GM23338 (cell line): ENCODE results near the gene ZDHHC18. TPM values are rescaled to one million over a fixed set of nuclear protein-coding genes. Genes with fewer than 3 reads are reported as not detected.
A peak's percentile ranks its signal among the peaks of the same experiment; 100 is the strongest.

Source experiments
- ATAC-seq: fragments of 200-7000 bp; cut with Tn5 transposase; 3 replicates; pipeline ENCODE4 v1.9.1; 2020
- DNase-seq: peaks from one replicate; pipeline ENCODE4 v3.0.0-alpha.2; 2015; ENCODE audit warnings: low spot score
- H2AFZ ChIP-seq: fragments of 200-600 bp; sonication (generic); 2 replicates; pipeline ENCODE4 v1.8.0; 2016; ENCODE audit warnings: antibody characterized with exemption, mild to moderate bottlenecking, moderate library complexity
- H3F3A ChIP-seq: fragments of 200-600 bp; sonication (generic); replicated peaks from 2 replicates; pipeline ENCODE4 v1.8.0; 2017; ENCODE audit warnings: antibody characterized with exemption, mixed run types, low read depth
- H3K27ac ChIP-seq: fragments of 200-600 bp; sonication (generic); 2 replicates; pipeline ENCODE4 v1.6.1; 2016; ENCODE audit warnings: low read depth
- H3K27me3 ChIP-seq: fragments of 200-600 bp; sonication (generic); 2 replicates; pipeline ENCODE4 v1.8.0; 2016; ENCODE audit warnings: mild to moderate bottlenecking, mixed run types, moderate library complexity; ENCODE audit not compliant: insufficient read depth
- H3K36me3 ChIP-seq: fragments of 200-600 bp; sonication (generic); 2 replicates; pipeline ENCODE4 v1.8.0; 2016; ENCODE audit warnings: mild to moderate bottlenecking; ENCODE audit not compliant: insufficient read depth
- H3K4me1 ChIP-seq: fragments of 200-600 bp; sonication (generic); 2 replicates; pipeline ENCODE4 v1.8.0; 2016; ENCODE audit warnings: mild to moderate bottlenecking, moderate library complexity; ENCODE audit not compliant: insufficient read depth
- H3K4me2 ChIP-seq: fragments of 200-600 bp; sonication (generic); 2 replicates; pipeline ENCODE4 v1.7.1; 2017; ENCODE audit warnings: mixed run types
- H3K4me3 ChIP-seq: fragments of 200-600 bp; sonication (generic); 2 replicates; pipeline ENCODE4 v1.6.1; 2016; ENCODE audit warnings: mixed run types
- H3K79me2 ChIP-seq: fragments of 200-600 bp; sonication (generic); replicated peaks from 2 replicates; pipeline ENCODE4 v1.8.0; 2017; ENCODE audit warnings: mild to moderate bottlenecking; ENCODE audit not compliant: insufficient read depth
- H3K9me2 ChIP-seq: fragments of 200-600 bp; sonication (generic); 2 replicates; pipeline ENCODE4 v1.8.0; 2017; ENCODE audit not compliant: insufficient read depth
- H4K20me1 ChIP-seq: fragments of 200-600 bp; sonication (generic); replicated peaks from 2 replicates; pipeline ENCODE4 v1.8.0; 2017; ENCODE audit warnings: mild to moderate bottlenecking; ENCODE audit not compliant: insufficient read depth
- H3K27ac Mint-ChIP-seq: 2 replicates; pipeline ENCODE4 v1.8.0; 2020; ENCODE audit warnings: inconsistent platforms, mild to moderate bottlenecking, moderate library complexity, mixed read lengths
- H3K27me3 Mint-ChIP-seq: 3 replicates; pipeline ENCODE4 v1.8.0; 2022; ENCODE audit warnings: low read depth, mild to moderate bottlenecking, moderate library complexity, mixed read lengths, inconsistent platforms; ENCODE audit not compliant: insufficient read depth, poor library complexity
- H3K36me3 Mint-ChIP-seq: 3 replicates; pipeline ENCODE4 v1.8.0; 2021; ENCODE audit warnings: low read depth, mild to moderate bottlenecking, inconsistent platforms, moderate library complexity, mixed read lengths
- H3K4me1 Mint-ChIP-seq: 3 replicates; pipeline ENCODE4 v1.8.0; 2020; ENCODE audit warnings: mild to moderate bottlenecking, inconsistent platforms, mixed read lengths
- H3K4me3 Mint-ChIP-seq: 3 replicates; pipeline ENCODE4 v1.8.0; 2021; ENCODE audit warnings: moderate library complexity, mild to moderate bottlenecking, inconsistent platforms, mixed read lengths
- H3K9me3 Mint-ChIP-seq: 3 replicates; pipeline ENCODE4 v1.8.0; 2020; ENCODE audit warnings: moderate library complexity, mild to moderate bottlenecking, inconsistent platforms, mixed read lengths
- ETS1 ChIP-seq: IDR thresholded peaks from 2 replicates; pipeline ENCODE4 v1.6.1; 2016; ENCODE audit warnings: antibody characterized with exemption
- EZH2 ChIP-seq: fragments of 200-600 bp; sonication (generic); IDR thresholded peaks from one replicate; pipeline ENCODE4 v1.8.0; 2017; ENCODE audit warnings: antibody characterized with exemption, mild to moderate bottlenecking, low read depth; ENCODE audit not compliant: unreplicated experiment
- EZH2phosphoT487 ChIP-seq: fragments of 200-600 bp; sonication (generic); IDR thresholded peaks from one replicate; pipeline ENCODE4 v1.8.1; 2018; ENCODE audit warnings: antibody characterized with exemption; ENCODE audit not compliant: unreplicated experiment
- POLR2AphosphoS5 ChIP-seq: IDR thresholded peaks from 2 replicates; pipeline ENCODE4 v1.6.1; 2016; ENCODE audit warnings: antibody characterized with exemption, low read depth
- REST ChIP-seq: IDR thresholded peaks from one replicate; pipeline ENCODE4 v1.6.1; 2018; ENCODE audit warnings: antibody characterized with exemption; ENCODE audit not compliant: unreplicated experiment
- STAT1 ChIP-seq: IDR thresholded peaks from one replicate; pipeline ENCODE4 v1.6.1; 2016; ENCODE audit warnings: antibody characterized with exemption; ENCODE audit not compliant: unreplicated experiment
- ZNF114 ChIP-seq: fragments of 250-450 bp; sonication (Bioruptor Pico); IDR thresholded peaks from 2 replicates; pipeline ENCODE4 v1.5.0; 2020; ENCODE audit warnings: mild to moderate bottlenecking, moderate library complexity
- ZNF462 ChIP-seq: fragments of 250-450 bp; sonication (Bioruptor Pico); IDR thresholded peaks from 2 replicates; pipeline ENCODE4 v1.5.0; 2020; ENCODE audit warnings: mild to moderate bottlenecking, moderate library complexity
- polyA plus RNA-seq: library from polyadenylated mRNA; unstranded; fragments of >200 nt; fragmentation: Nextera tagmentation; extraction: Ambion mirVana; gene quantifications from 2 replicates; pipeline ENCODE4 v1.2.1, GENCODE V29; 2016
- total RNA-seq: library from RNA; depleted of rRNA; stranded (reverse); fragments of >200 nt; shearing (Covaris generic); gene quantifications from 2 replicates; pipeline ENCODE4 v1.2.3, GENCODE V29; 2014

Gene ZDHHC18
- total and polyA plus RNA-seq, 2 experiments from 2014 or later: 6.3 to 26.8 TPM

GRCh38 chr1:26783646-26784022 lies 42.9 kb upstream of the ZDHHC18 start (continued):
- no peak for TF ChIP-seq ZNF462
- no peak for TF ChIP-seq EZH2phosphoT487
- TF ChIP-seq ZNF114: no peak
- no peak for TF ChIP-seq POLR2AphosphoS5

DNA sequence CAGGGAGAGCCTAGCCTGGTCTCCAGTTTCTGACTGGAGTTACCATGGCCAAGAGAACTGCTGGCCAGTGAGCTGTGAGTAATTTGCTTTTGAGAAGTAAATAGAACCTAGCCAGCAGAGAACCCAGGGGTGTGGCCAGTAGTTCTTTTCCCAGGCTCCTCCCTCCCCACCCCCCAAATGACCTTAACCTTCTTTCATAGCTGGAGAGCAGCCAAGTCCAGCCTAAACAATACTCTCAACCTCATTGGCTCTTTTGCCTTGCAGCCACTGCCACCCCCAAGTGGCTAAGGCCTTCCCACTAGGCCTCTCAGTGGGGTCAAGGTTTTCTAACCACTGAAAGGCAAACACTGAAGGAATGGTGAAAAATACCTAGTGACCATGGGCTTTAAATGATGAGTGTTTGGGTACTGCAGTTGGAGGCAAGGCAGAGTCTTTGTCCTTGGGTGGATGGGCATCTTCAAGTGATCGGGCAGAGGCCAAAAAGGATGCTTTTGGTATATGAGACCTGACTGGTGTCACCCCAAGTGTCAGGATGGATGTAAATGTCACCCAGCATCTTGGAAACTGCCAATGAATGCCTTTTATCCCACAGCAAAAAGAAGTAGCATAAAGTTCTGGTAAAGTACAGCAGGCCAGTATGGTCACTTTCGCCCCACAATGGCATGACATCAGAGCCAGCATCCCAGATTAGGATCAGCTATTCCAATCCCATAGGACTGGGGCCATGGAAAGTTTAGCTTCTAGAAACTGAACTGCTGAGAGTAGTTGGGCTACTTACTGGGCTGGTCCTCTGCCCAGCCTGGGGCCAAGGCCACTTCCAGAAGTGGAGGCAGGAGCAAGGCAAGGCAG lies 42.2 kb upstream of the ZDHHC18 start:
- H3K4me3 ChIP-seq: no peak overlapping the region
- H3F3A ChIP-seq: peaks cover 19% of the 10 kb centered on the region
- Mint-ChIP-seq H3K27me3 (peaks cover 14% of the 10 kb centered on the region), H3K36me3 (peaks cover 30% of the 10 kb centered on the region), H3K9me3 (no peaks in the 10 kb centered on the region; the same call in 1 of the 3 replicates), H3K27ac (no peak overlapping the region; the same call in 1 of the 2 replicates), H3K4me3 (no peak overlapping the region), H3K4me1 (peaks cover 53% of the 10 kb centered on the region)
- H3K4me2 ChIP-seq: no peak overlapping the region
- H2AFZ ChIP-seq: no peak overlapping the region
- H3K27ac ChIP-seq: peak overlapping the region; percentile 24; the same call in 1 of the 2 replicates
- DNase-seq (peak; percentile 53), ATAC-seq (peak; percentile 6)
- H4K20me1 ChIP-seq: no peaks in the 10 kb centered on the region; the same call in 1 of the 2 replicates
- H3K27me3 ChIP-seq: no peaks in the 10 kb centered on the region
- H3K36me3 ChIP-seq: peaks cover 5% of the 10 kb centered on the region; the same call in 1 of the 2 replicates
- H3K79me2 ChIP-seq: no peaks in the 10 kb centered on the region
- H3K9me2 ChIP-seq: no peaks in the 10 kb centered on the region
- H3K4me1 ChIP-seq: peaks cover 37% of the 10 kb centered on the region
- no peak for TF ChIP-seq EZH2phosphoT487
- no peak for TF ChIP-seq STAT1
- TF ChIP-seq ETS1: no peak
- TF ChIP-seq EZH2: no peak
- no peak for TF ChIP-seq REST
- TF ChIP-seq ZNF114: no peak
